Measurements from ENCODE around the gene CHN1. TPM values are rescaled to one million over a fixed set of nuclear protein-coding genes. Genes with fewer than 3 reads are reported as not detected.
A peak's percentile ranks its signal among the peaks of the same experiment; 100 is the strongest.

CHN1 gene
- total RNA-seq, 1 experiment from 2014 or later: not detected

DNA sequence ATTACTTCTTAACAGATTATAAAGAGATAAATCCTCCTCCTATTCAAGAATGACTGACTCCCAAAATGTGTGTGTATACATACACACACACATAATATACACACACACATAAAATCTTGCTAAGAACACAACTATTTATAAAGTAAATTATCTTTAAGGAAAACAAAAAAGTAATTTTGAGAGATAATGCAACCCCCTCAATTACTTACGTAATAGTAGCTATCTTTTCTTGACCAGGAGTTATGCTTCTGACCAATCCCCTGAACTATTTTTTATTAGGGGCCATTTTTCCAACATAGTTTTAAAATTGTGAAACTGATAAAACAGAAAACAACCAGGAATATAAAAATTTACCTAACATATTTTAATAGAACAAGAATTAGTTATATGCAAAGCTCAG lies 127.9 kb downstream of the CHN1 start:
- DNase-seq (ENCODE audit: low spot score): no peak

- no peak for DNase-seq (ENCODE audit: low spot score)
Measured at GRCh38 chr2:174874085-174874484, 131.1 kb downstream of the CHN1 start.

DNA sequence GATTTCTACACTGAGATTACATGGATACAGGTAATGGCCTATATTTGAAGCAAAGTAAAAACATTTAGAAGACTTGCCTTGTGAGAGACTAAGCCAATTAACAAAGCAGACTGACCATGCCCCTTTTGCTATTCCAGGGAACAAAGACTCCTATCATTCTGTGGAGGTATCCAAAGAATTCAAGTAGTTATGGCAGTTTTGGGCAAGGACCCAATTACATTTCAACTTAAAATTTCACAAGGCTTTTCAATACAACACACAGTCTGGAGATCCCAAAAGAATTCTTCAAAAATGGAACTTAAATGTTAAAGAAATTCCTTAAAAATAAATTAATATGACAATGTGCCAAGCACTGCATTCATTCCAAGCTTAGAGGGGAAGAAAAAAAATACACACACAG lies 131.7 kb downstream of the CHN1 start:
- no peak for DNase-seq (ENCODE audit: low spot score)

- DNase-seq (ENCODE audit: low spot score): no peak
Measured at GRCh38 chr2:174870787-174871186, 134.4 kb downstream of the CHN1 start.

GRCh38 chr2:174868878-174869277 lies 136.3 kb downstream of the CHN1 start:
- peak; percentile 19 for DNase-seq (ENCODE audit: low spot score)

- no peak for DNase-seq (ENCODE audit: low spot score)
Measured at GRCh38 chr2:174866421-174866820, 138.8 kb downstream of the CHN1 start.

- no peak for DNase-seq (ENCODE audit: low spot score)
Measured at GRCh38 chr2:174863183-174863582, 142.0 kb downstream of the CHN1 start.

DNA sequence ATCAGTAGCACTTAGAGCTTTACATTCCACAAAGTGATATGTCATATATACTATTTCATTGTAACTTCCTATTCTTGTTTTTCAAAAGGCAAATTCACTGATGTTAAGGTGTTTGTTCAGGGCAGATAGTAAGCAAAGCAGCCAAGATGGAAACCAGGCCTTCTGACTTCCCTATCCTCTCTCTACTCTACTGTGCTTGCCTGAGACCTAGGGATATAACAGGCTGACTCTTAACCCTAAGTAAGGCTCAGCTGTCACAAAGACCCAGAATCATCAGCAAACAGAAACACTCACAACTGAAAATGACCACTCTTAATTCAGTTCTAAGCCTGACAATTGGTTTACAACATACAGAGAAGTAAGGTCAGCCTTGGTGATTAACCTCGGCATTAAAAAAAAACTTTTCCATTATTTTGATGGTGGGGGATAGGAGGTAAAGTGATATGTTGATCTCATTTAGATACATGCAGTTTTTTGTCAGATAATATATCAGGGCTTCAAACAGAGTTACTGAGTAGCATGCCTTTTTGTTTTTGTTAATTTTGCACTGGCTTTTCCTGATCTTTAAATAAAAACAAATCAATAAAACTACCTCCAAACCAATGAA lies 145.5 kb downstream of the CHN1 start:
- DNase-seq (ENCODE audit: low spot score): no peak

- no peak for DNase-seq (ENCODE audit: low spot score)
Measured at GRCh38 chr2:174858745-174859144, 146.4 kb downstream of the CHN1 start.

- DNase-seq (ENCODE audit: low spot score): no peak
Measured at GRCh38 chr2:174856447-174856846, 148.7 kb downstream of the CHN1 start.

DNA sequence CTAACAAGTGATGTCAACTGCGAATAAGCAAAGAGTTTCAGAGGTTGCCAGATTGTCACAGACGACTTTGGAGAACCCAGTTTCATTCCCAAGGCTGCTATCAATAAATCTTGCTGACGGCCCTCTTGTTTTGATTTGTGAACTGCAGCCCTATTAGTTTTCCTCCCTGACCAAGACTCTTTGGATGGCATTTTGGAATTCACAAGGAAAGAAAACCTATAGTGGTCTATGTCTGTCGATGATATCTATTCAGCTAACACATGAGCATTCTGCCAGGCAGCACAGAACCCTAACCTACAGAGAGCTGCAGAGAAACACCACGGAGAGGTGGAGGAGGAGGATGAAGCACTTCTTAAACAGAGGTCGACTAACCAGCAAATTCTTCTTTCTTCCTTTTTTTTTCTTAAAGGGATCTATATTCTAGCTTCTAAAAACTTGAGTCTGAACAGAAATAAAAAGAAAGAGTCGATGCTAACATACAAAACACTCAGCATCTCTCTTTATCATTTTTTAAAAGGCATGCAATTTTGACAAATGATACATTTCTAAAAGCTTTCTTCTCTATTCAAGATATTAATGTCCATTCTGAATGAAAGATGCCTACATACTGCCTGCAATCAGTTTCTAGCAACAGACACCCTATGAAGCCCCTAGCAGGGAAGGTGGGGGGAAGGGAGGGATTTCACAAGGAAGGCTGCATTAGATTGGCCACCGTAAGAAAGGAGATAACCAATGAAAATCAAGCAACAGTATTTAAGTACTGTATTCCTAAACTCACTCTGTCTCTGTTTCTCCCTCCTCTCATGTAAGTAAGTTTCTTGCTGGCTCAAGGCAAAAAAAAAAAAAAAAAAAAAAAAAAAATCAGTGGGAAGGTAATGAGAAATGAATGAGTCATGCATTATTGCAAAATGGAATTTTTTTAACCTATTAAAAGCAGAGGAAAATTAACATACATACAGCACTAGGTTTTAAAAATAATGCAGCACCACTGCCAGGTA lies 157.9 kb downstream of the CHN1 start:
- no peak for DNase-seq (ENCODE audit: low spot score)

DNA sequence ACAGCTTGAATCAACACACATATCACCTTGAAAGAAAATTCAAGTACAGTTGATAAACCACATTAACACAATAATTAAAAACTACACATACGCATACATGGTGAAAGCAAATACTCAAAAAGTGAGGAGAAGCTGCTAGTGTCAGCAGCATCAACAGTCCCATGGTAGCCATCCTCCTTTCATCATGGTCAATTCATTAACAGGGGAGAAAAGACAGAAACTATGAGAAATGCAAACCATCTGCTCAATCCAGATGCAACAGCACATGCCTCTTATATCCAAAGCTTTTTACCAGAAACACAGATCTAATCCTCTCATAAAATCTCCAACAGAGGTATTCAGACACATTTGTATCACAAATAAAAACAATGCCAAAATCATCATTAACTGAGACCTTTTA lies 159.0 kb downstream of the CHN1 start:
- no peak for DNase-seq (ENCODE audit: low spot score)

- DNase-seq (ENCODE audit: low spot score): no peak
Measured at GRCh38 chr2:174844295-174844708, 160.9 kb downstream of the CHN1 start.

DNA sequence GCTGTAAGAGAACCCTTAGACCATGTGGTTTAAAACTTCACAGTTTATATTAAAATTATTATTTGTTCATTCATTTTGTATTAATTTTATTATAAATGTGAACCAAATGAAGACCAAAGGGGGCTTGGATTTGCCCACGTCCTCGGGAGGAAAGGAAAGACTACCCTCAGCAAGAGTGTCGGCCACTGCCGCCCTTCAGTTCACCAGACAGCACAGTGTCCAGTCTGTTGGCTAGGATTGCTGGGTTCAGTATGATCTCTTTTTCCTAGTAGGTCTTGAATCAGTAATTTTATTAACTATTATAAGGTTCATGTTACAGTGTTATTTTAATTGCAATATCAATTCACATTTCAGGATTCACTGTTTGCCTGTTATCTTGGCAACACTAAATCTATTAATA lies 162.7 kb downstream of the CHN1 start:
- no peak for DNase-seq (ENCODE audit: low spot score)

DNA sequence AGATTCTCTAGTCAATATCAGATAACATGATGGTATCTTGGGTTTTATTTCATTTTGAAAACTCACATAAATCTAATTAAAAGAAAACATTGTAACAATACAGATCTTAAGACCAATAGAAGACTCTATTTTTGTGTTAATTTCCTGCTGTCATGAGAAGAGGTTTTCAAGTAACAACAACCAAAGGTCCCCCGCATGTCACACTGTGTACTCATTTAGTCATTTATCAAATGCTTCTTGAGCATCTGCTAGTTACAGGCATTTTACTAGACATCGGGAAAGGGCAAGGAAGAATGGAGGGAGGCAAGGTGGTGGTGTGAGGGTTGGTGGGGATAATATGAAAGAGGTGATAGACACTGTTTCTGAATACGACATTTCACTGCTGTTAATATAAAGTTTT lies 163.2 kb downstream of the CHN1 start:
- no peak for DNase-seq (ENCODE audit: low spot score)

DNA sequence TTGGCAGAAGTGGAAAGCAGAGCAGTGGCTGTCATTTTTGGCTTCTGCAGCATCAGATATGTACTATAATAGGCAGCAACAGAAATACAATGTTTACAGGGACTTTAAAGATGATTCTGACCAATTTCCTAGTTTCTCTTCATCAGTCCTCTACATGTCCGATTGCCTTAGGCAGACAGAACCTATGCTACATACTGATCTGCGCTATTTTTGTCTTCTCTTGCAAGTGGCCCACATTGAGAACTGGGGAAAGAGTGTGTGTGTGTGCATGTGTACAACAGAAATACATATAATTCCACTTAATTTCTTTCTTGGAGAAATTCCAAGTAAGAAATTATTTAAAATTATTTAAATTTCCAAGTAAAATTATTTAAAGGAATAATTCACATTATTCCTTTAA lies 163.8 kb downstream of the CHN1 start:
- no peak for DNase-seq (ENCODE audit: low spot score)

DNA sequence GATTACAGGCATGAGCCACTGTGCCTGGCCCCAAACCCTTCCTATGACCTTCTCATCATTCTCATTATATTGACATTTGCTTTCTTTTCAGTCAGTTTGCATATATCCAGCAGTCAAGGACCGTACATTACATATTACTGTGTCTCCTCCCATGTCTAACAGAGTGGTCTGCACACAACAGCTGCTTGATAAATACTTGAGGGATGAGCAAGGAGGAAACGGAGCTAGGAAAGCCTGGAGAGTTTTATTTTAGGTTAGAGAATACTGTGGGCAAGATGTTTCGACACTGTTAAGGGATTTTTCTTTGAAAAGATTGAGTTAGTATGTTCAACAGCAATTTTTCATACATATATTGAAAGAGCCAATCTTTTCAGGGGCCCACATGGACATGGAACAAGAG lies 164.7 kb downstream of the CHN1 start:
- no peak for DNase-seq (ENCODE audit: low spot score)

DNA sequence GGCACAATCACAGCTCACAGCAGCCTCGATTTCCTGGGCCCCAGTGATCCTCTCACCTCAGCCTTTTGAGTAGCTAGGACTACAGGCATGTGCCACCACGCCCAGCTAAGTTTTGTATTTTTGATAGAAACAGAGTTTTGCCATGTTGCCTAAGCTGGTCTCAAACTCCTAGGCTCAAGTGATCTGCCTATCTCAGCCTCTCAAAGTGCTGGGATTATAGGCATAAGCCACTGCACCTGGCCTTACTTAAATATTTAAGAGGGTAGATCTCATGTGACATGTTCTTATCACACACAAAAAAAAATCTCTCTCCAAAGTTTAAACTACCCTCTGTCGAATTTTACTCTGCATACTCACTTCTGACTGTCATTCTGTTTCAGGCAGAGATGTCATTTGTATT lies 165.5 kb downstream of the CHN1 start:
- DNase-seq (ENCODE audit: low spot score): no peak

GRCh38 chr2:174836995-174837390 lies 168.2 kb downstream of the CHN1 start:
- no peak for DNase-seq (ENCODE audit: low spot score)

GRCh38 chr2:174836377-174836994 lies 168.7 kb downstream of the CHN1 start:
- no peak for DNase-seq (ENCODE audit: low spot score)

GRCh38 chr2:174835797-174836255 lies 169.4 kb downstream of the CHN1 start:
- DNase-seq (ENCODE audit: low spot score): no peak

GRCh38 chr2:174833737-174834136 lies 171.4 kb downstream of the CHN1 start:
- no peak for DNase-seq (ENCODE audit: low spot score)

Data from HT-29 (cell line).